22Rv1 (cell line): ENCODE data around the gene MTHFR.

Experiments used
- CTCF ChIP-seq: fragments of 450-650 bp; IDR thresholded peaks from 2 replicates; pipeline ENCODE4 v1.5.1; 2017; ENCODE audit warnings: mild to moderate bottlenecking
- ZFX ChIP-seq: fragments of 450-650 bp; IDR thresholded peaks from 2 replicates; pipeline ENCODE4 v1.6.1; 2017; ENCODE audit warnings: antibody characterized with exemption, borderline replicate concordance

GRCh38 chr1:11787804-11788436 is 17.8 kb downstream of the MTHFR start:
- TF ChIP-seq CTCF (no peak), ZFX (no peak)
